ENCODE measurements around the gene CPEB3.
A peak's percentile ranks its signal among the peaks of the same experiment; 100 is the strongest.

The CPEB3 gene

GRCh38 chr10:92111336-92111939 lies 179.4 kb downstream of the CPEB3 start:
- H3K27ac ChIP-seq, result no peak overlapping the region
- TF ChIP-seq CTCF (conservative IDR thresholded peaks at IDR 0.05), result no peak
- no peak for TF ChIP-seq ZFX (IDR thresholded peaks at IDR 0.05)

GRCh38 chr10:92110039-92110794 lies 180.7 kb downstream of the CPEB3 start:
- no peak overlapping the region for H3K27ac ChIP-seq
- TF ChIP-seq CTCF (conservative IDR thresholded peaks at IDR 0.05) (no peak), ZFX (IDR thresholded peaks at IDR 0.05) (no peak)

GRCh38 chr10:92108747-92109146 lies 182.1 kb downstream of the CPEB3 start:
- no peak for TF ChIP-seq CTCF (conservative IDR thresholded peaks at IDR 0.05)
- TF ChIP-seq ZFX (IDR thresholded peaks at IDR 0.05), result no peak

GRCh38 chr10:92108120-92108519 lies 182.8 kb downstream of the CPEB3 start:
- TF ChIP-seq ZFX (IDR thresholded peaks at IDR 0.05) (no peak), CTCF (conservative IDR thresholded peaks at IDR 0.05) (no peak)

More at GRCh38 chr10:92108747-92109146, 182.1 kb downstream of the CPEB3 start:
- no peak overlapping the region for H3K27ac ChIP-seq

GRCh38 chr10:92103376-92104090 lies 187.3 kb downstream of the CPEB3 start:
- peak overlapping the region; percentile 81; the same call in 1 of the 2 replicates for H3K27ac ChIP-seq
- TF ChIP-seq ZFX (IDR thresholded peaks at IDR 0.05) (no peak), CTCF (conservative IDR thresholded peaks at IDR 0.05) (no peak)

More at GRCh38 chr10:92108120-92108519, 182.8 kb downstream of the CPEB3 start:
- H3K27ac ChIP-seq, result peak overlapping the region; percentile 50; the same call in 1 of the 2 replicates

- H3K27ac ChIP-seq, result peak overlapping the region; percentile 81; the same call in 1 of the 2 replicates
- no peak for TF ChIP-seq ZFX (IDR thresholded peaks at IDR 0.05)
Measured at GRCh38 chr10:92102601-92103213, 188.2 kb downstream of the CPEB3 start.

GRCh38 chr10:92094960-92095359 lies 195.9 kb downstream of the CPEB3 start:
- TF ChIP-seq ZFX (IDR thresholded peaks at IDR 0.05), result no peak
- no peak for TF ChIP-seq CTCF (conservative IDR thresholded peaks at IDR 0.05)
- H3K27ac ChIP-seq, result no peak overlapping the region
